ENCODE measurements around the gene DYNLT4.
A peak's percentile ranks its signal among the peaks of the same experiment; 100 is the strongest.
"Not testable (repeated sequence)": the region's sequence is repeated elsewhere in the genome, so short reads cannot be mapped to it uniquely, and the experiment has no call there.

DYNLT4 gene

GRCh38 chr1:44808063-44808937 lies 1.1 kb upstream of the DYNLT4 start, which contains the start of gene BTBD19:
BTBD19 (plus strand) TSS chr1:44808523; CDS start chr1:44808821, 298 bp downstream.
- peak; percentile 62 for DNase-seq

- peak; percentile 89 for DNase-seq
These were observed 362 bp upstream of the DYNLT4 start for GRCh38 chr1:44807364-44808062.

DNA sequence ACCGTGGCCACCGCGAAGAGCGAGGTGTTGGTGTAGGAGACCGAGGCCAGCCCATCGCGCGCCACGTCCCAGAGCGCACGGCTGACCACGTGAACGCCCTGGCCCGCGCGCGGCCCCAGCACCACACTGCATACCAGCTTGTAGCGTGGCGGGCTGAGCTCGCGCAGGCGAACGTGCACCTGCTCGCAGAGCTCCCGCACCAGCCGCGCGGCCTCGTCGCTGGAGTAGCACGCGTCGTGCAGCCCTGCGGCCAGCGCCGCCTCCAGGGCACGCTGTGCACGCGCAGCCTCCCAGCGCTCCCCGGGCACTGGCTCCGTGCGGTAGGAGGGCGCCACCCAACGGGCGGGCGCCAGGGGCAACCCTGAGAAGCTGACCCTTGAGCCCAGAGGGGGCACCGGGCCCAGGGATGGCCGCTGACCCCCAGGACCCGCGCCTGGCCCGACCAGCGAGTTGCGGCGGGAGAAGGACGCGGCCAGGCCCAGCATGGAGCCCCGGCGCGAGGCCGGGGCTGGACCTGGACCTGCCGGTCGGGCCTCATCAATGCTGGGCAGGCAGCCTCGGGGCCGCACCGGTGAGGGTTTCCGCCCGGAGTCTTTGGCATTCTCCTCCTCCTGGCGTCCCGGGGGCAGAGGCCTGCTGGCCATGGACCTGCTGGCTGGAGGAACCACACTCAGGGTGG lies 987 bp downstream of the DYNLT4 start:
- DNase-seq: no peak

DNA sequence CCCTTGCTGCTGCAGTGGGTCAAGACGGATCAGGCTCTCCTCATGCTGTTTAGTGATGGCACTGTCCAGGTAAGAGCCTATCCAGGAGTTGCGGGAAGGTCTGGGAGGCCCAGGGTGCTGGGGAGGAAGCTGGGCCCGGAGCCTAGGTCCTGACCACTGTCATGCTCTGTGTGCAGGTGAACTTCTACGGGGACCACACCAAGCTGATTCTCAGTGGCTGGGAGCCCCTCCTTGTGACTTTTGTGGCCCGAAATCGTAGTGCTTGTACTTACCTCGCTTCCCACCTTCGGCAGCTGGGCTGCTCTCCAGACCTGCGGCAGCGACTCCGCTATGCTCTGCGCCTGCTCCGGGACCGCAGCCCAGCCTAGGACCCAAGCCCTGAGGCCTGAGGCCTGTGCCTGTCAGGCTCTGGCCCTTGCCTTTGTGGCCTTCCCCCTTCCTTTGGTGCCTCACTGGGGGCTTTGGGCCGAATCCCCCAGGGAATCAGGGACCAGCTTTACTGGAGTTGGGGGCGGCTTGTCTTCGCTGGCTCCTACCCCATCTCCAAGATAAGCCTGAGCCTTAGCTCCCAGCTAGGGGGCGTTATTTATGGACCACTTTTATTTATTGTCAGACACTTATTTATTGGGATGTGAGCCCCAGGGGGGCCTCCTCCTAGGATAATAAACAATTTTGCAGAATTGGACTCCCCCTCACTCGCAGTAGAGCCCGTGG lies 1.7 kb downstream of the DYNLT4 start:
- no peak for DNase-seq

GRCh38 chr1:44803312-44804095 lies 3.6 kb downstream of the DYNLT4 start:
- DNase-seq: no peak

DNA sequence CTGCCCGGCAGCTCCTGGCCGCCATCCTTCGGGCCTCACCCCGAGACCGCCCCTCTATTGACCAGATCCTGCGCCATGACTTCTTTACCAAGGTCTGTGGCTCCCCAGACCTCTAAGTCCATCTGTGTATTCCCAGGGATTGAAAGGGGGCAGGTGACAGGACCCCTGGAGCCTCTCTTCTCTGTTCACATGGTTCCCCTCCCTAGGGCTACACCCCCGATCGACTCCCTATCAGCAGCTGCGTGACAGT lies 4.2 kb downstream of the DYNLT4 start:
- no peak for DNase-seq

DNA sequence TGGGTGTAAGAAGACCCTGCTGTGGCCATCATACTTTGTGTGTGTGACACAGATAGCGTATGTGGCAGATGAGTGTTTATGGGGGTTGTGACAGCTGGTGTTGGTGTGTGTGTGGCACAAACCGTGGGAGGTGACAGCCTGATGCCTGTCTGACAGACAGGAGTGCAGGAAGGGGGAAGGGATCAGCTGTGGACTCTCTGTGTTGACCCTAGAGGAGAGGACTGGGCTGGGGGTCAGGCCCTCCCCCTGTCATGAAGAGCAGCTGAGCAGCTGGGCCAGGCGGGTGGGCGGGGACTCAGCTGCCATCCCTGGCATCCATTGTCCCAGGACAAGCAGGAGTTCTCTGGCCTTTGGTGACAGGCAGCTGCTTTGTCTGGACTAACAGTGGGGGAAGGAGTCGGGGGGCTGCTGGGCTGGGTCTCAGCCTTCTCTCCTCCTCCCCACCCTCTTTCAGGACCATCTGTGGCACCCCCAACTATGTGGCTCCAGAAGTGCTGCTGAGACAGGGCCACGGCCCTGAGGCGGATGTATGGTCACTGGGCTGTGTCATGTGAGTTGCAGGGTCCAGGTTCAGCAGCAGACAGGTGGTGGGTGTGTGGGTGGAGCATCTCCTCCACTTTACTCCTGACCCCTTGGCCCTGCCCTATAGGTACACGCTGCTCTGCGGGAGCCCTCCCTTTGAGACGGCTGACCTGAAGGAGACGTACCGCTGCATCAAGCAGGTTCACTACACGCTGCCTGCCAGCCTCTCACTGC lies 4.7 kb downstream of the DYNLT4 start:
- DNase-seq: no peak

DNA sequence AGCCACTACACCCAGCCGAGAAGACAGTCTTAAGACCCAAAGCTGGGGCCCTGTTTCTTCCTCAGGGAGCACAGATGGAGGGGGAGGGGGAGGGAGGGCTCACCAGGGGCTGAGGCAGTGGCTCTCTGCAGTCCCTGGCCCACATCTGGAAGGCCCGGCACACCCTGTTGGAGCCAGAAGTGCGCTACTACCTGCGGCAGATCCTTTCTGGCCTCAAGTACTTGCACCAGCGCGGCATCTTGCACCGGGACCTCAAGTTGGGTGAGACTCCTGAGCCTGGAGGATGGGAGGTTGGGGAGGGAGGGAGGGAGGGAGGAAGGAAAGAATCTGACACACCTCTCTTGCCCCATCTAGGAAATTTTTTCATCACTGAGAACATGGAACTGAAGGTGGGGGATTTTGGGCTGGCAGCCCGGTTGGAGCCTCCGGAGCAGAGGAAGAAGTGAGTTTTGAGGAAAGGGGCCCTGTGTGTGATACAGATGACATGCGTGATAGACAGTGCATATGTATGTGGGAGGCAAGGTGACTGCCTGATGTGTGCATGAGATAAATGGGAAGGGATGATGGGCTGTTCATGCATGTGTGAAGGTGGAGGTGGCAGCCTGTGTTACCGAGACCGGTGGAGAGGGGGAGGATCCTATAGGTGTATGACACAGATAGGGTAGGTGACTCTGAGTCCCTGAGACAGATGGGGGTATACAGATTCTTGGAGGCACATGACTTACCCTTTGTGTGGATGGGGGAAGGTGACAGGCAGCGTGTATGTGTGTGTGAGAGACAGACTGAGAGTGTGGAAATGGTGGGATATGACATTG lies 5.5 kb downstream of the DYNLT4 start:
- no peak for DNase-seq

DNA sequence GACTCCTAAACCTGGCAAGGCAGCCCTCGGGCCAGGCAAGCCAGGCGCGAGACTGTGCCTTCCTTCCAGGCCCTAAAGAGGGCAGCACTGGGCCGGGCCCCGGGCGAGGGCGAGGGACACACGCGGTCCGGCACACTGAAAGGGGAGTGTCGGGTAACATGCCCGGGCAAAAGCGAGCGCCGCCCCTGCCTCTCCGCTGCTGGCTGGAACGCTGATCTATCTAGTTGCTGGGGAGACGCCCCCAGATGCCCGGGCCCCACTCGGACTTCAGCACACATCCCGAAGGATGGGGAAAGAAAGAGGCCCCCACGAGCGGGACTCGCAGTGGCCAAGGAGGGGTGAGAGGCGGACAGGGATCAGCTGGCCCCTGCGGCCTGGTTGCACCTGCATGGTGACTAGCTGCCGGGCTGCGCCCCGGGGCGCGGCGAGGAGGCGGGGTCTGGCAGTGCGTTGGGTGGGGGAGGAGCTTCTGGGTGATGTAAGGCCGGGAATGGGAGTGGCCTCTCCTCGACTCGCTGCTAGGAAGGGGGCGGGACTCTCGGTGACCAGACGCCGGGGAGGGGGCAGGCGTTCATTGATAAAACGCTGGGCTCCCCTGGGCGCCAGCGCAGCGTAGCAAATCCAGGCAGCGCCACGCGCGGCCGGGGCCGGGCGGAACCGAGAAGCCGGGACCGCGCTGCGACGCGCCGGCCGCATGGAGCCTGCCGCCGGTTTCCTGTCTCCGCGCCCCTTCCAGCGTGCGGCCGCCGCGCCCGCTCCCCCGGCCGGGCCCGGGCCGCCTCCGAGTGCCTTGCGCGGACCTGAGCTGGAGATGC lies 7.2 kb downstream of the DYNLT4 start, which contains the start of gene PLK3:
Gene PLK3 (plus strand): TSS at position 608 of the 815 bp plus-strand sequence. CDS start 87 bp downstream, at position 695.
- peak; percentile 98 for DNase-seq

DNA sequence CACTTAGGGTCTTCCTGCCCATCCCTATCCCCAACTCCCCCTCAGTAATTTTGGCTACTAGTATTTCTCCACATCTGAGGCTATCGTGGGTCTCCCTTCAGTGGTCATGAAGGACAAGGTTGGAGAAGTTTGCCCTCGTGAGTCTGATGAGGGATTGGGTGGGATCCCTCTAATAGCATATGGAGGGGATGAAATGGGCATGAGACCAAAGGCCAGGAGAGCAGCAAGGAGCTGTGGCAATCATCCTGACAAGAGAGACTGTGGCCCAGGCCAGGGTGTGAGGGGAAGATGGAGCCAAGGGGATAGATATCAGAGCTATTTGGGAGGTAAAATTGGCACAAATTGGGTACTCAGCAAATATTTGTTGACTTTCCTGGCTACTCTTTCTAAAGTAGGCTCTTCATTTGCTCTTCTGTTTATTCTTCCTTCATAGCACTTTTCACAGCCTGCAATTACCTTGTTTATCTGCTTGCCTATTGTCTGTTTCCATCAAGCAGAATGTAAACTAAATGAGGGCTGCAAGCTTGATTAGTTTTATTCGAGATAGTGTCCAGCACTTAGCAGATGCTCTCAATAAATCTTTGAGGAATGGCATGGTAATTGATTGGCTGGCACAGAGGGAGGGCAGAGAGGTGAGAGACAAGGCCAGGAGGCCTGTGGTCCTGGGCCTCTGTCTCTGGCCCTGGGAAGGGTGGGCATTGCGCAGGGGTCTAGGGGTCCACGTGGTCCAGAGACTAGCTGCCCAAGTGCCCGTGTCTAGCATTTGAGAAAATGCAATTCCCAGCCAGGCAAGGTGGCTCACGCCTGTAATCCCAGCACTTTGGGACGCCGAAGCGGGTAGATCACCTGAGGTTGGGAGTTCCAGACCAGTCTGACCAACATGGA lies 8.4 kb downstream of the DYNLT4 start:
- DNase-seq: no peak

DNA sequence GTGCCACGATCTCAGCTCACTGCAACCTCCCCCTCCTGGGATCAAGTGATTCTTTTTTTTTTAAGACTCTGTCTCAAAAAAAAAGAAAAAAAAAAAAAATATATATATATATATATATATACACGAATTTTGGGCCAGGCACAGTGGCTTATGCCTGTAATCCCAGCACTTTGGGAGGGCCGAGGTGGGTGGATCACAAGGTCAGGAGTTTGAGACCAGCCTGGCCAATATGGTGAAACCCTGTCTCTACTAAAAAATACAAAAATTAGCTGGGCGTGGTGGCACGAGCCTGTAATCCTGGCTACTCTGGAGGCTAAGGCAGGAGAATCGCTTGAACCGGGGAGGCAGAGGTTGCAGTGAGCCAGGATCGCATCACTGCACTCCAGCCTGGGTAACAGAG lies 9.3 kb downstream of the DYNLT4 start:
- DNase-seq: not testable (repeated sequence)

DNA sequence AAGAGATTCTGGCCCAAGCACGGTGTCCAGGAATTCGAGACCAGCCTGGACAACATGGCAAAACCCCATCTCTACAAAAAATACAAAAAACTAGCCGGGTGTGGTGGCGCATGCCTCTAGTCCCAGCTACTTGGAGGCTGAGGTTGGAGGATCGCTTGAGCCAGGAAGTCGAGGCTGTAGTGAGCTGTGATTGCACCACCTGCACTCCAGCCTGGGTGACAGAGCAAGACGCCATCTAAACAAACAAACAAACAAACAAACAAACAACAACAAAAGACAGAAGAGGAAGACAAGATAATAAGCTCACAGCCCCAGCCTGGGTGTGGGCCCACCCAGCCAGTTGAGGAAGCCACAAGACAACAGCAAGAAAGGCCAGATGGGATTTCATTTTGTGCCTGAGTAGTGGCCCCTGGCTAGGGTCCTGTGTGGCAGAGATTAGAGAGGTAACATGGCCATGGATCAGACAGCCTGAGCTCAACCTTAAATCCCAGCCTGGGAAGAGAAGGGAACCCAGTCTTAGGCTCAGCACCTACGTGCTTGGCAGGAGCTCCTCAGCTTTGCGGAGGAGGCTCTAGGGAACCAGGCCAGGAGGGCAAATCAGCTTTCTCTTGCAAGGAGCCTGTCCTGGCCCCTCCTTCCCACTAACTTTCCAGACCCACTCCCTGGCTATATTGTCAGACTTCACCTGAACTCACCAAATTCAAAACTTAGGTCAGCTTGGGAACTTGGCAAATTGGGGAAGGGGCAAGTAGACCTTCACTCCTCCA lies 14.2 kb downstream of the DYNLT4 start:
- DNase-seq: no peak

- DNase-seq: no peak
These were observed 16.0 kb downstream of the DYNLT4 start for GRCh38 chr1:44790968-44791801.

- DNase-seq: no peak
These were observed 18.9 kb downstream of the DYNLT4 start, which contains the start of gene BEST4 for GRCh38 chr1:44788120-44788860. BEST4 (minus strand) TSS chr1:44788170; CDS start chr1:44787705, 465 bp downstream.

DNA sequence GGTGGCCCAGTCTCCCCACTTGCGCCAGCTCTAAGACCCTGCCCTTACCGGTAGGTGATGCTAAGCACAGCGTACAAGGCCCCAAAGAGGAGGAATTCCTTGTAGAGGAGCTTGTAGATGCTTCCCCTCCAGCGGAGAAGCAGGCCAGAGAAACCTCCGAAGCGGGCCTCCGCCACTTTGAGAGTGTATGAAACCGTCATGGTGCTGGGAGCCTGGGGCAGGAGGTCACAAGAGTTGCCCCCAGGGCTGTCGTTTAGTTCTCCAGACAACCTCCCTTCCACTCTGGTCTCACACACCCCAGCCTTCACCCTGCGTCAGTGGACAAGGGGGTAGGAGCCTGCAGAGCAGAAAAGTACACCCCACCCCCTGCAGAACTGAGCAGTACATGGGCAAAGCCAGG lies 19.6 kb downstream of the DYNLT4 start:
- no peak for DNase-seq

Measured in T-helper 9 cell (primary cell).